MG63 (cell line): Measurements from ENCODE around the gene PPM1F. TPM values are rescaled to one million over a fixed set of nuclear protein-coding genes. Genes with fewer than 3 reads are reported as not detected.
"Not testable (repeated sequence)": the region's sequence is repeated elsewhere in the genome, so short reads cannot be mapped to it uniquely, and the experiment has no call there.

Source experiments
- DNase-seq: peaks from one replicate; pipeline ENCODE4 v3.0.0-alpha.2; 2020
- H3K27me3 ChIP-seq: fragments of 250-450 bp; sonication (Bioruptor Pico); 2 replicates; pipeline ENCODE4 v1.5.1; 2020; ENCODE audit warnings: mild to moderate bottlenecking, moderate library complexity
- H3K36me3 ChIP-seq: fragments of 250-450 bp; sonication (Bioruptor Pico); 2 replicates; pipeline ENCODE4 v1.5.1; 2020; ENCODE audit warnings: mild to moderate bottlenecking, moderate library complexity
- H3K4me3 ChIP-seq: fragments of 250-450 bp; sonication (Bioruptor Pico); 2 replicates; pipeline ENCODE4 v1.5.1; 2020; ENCODE audit warnings: mild to moderate bottlenecking, moderate library complexity
- H3K9me3 ChIP-seq: fragments of 250-450 bp; sonication (Bioruptor Pico); 2 replicates; pipeline ENCODE4 v1.5.1; 2020; ENCODE audit warnings: mild to moderate bottlenecking, moderate library complexity
- total RNA-seq: library from RNA; depleted of rRNA; stranded (reverse); fragments of >200 nt; shearing (Covaris generic); gene quantifications from 2 replicates; pipeline ENCODE4 v1.2.3, GENCODE V29; 2014; ENCODE audit warnings: low replicate concordance

PPM1F gene
- total RNA-seq, 1 experiment from 2014 or later, result 45.5 TPM

DNA sequence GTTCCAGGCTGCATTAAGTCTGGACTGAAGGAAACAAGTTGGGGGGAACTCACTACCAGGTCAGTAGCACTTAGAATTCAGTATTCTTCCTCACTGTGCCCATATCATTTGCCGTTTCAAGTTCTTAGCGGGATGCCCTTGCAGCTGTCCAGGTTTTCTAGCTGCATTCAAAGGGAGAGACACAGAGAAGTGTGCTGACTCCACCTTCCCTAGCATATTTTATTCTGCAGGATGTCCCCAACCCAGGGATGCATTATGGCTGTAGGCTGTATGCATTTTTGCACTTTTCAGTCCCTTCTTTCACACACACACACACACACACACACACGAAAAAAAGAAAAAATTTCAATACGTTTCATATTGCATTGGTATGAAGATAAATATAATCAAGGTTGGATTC is 49.4 kb downstream of the PPM1F start:
- Histone ChIP-seq H3K9me3 (no peaks in the 10 kb centered on the region), H3K4me3 (no peak overlapping the region), H3K36me3 (no peaks in the 10 kb centered on the region), H3K27me3 (no peaks in the 10 kb centered on the region)
- no peak for DNase-seq

DNA sequence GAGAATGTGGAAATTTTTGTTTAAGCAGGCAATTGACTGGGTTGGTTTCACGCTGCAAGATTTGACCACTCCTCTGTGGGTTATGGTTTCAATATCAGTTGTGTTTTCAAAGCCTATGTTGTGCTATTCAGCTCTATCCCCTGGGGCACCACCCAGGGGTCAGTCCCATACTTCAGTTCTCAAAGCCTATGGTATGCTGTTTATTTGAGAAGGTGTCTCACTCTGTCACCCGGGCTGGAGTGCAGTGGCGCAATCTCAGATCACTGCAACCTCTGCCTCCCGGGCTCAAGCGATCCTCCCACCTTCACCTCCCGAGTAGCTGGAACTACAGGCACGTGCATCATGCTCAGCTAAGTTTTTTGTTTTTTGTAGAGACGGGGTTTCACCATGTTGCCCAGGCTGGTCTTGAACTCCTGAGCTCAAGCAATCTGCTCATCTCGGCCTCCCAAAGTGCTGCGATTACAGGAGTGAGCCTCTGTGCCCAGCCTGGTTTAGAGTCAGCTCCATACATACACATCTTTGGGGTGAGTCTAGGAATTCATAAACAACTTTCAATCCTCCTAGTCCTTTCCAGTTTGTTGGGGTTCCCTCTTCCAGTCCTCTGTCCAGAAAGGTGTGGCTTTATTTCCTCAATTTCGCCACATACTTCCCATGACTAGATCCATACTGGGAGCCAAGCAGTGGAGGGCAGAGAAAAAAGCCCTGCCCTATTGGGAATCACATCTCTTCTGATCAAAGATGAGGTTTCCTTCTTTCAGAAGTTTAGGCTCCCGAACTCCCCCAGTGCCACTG is 50.2 kb downstream of the PPM1F start:
- H3K4me3 ChIP-seq, result no peak overlapping the region
- no peaks in the 10 kb centered on the region for H3K36me3 ChIP-seq

DNA sequence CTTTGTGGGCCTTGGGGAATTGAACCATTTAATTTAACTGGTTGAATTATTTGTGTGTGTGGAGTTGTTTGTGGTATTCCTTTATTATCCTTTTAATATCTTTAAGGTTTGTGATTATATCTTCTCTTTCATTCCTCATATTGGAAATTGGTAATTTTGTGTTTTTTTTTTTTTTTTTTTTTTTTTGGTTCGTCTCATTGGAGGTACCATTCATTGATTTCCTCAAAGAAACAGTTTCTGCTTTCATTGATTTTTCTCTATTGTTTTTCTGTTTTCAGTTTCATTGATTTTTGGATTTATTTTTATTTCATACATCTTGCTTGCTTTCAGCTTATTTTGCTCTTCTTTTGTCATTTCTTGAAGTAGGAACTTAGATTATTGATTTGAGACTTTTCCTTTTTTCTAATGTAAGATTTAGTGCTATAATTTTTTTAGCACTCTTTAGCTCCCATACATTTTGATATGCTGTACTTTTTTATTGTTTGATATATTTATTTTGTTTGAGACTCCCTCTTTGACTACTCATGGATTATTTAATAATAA is 54.2 kb downstream of the PPM1F start:
- Histone ChIP-seq H3K36me3 (no peaks in the 10 kb centered on the region), H3K4me3 (no peak overlapping the region), H3K9me3 (no peaks in the 10 kb centered on the region), H3K27me3 (no peaks in the 10 kb centered on the region)
- DNase-seq, result no peak

More for the DNA sequence above, 50.2 kb downstream of the PPM1F start:
- H3K9me3 ChIP-seq, result no peaks in the 10 kb centered on the region
- no peak for DNase-seq
- no peaks in the 10 kb centered on the region for H3K27me3 ChIP-seq

DNA sequence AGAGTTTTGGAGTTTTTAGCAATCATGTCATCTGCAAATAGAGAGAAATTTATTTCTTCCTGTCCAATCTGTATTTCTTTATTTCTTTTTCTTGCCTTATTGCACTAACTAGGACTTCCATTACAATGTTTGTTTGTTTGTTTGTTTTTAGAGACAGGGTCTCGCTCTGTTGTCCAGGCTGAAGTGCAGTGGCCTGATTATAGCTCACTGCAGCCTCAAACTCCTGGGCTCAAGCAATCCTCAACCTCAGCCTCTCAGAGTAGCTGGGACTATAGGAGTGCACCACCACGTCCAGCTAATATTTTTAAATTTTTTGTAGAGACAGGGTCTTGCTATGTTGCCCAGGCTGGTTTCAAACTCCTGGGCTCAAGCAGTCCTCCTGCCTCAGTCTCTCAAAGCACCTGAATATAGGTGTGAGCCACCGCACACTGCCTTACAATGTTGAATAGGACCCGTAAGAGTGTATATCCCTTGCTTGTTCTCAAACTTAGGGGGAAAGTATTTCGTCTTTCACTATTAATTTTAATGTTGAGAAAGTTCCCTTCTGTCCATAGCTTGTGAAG is 55.6 kb downstream of the PPM1F start:
- Histone ChIP-seq H3K4me3 (no peak overlapping the region), H3K9me3 (no peaks in the 10 kb centered on the region), H3K36me3 (no peaks in the 10 kb centered on the region), H3K27me3 (no peaks in the 10 kb centered on the region)
- no peak for DNase-seq

DNA sequence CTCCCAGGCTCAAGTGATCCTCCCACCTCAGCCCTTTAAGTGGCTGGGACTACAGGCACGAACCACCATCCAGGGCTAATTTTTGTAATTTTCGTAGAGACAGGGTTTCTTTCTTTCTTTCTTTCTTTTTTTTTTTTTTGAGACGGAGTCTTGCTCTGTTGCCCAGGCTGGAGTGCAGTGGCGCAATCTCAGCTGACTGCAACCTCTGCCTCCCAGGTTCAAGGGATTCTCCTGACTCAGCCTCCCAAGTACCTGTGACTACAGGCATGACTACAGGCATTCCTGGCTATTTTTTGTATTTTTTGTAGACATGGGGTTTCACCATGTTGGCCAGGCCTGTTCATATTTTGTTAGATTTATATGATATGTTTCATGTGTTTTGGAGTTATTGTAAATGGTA is 56.4 kb downstream of the PPM1F start:
- H3K36me3 ChIP-seq, H3K4me3 ChIP-seq, H3K27me3 ChIP-seq, H3K9me3 ChIP-seq, DNase-seq: not testable (repeated sequence)

DNA sequence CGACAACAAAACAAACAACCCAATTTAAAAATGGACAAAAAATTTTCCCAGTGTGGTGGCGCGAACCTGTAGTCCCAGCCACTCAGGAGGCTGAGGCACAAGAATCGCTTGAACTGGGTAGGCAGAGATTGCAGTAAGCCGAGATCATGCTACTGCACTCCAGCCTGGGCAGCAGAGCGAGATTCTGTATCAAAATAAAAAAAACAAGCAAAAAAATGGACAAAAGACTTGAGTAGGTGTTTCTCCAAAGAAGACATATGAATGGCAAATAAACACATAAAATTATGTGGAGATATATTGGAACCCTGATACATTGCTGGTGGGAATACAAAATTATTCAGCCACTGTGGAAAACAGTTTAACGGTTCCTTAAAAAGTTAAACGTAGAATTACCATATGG is 57.8 kb downstream of the PPM1F start:
- H3K27me3 ChIP-seq, result no peaks in the 10 kb centered on the region
- no peaks in the 10 kb centered on the region for H3K36me3 ChIP-seq
- DNase-seq, result no peak

DNA sequence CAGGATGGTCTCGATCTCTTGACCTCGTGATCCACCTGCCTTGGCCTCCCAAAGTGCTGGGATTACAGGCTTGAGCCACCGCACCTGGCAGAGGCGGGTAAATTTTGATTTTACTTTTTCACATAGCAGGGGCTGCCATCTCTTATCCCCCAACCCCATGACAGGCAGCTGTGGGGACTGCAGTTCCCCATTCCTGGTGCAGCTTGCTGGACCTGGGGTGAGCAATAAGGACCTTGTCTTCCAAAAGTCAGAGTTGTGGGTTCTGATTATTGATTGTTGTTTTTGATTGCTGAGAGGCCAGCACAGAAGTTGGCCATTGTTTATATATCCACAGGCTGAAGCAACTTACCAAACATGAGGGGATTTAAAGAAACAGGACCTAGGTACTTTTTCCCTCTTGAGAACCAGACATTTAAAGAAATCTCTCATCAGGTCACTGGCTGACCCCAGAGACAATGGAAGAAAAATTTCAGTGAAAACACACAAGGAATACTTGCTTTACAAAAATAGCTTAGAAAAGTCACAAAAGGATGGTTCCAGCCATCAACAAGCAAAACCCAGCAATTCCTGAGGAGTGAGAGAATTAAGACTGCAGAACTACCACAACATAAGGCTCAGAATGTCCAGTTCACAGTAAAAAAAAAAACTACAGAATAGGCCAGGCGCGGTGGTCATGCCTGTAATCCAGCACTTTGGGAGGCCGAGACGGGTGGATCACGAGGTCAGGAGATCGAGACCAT is 63.2 kb downstream of the PPM1F start:
- Histone ChIP-seq H3K4me3 (no peak overlapping the region), H3K9me3 (peaks cover 3% of the 10 kb centered on the region; the same call in 1 of the 2 replicates), H3K36me3 (no peaks in the 10 kb centered on the region), H3K27me3 (no peaks in the 10 kb centered on the region)
- DNase-seq, result no peak

More for the DNA sequence above, 57.8 kb downstream of the PPM1F start:
- Histone ChIP-seq H3K9me3 (peaks cover 3% of the 10 kb centered on the region; the same call in 1 of the 2 replicates), H3K4me3 (no peak overlapping the region)

DNA sequence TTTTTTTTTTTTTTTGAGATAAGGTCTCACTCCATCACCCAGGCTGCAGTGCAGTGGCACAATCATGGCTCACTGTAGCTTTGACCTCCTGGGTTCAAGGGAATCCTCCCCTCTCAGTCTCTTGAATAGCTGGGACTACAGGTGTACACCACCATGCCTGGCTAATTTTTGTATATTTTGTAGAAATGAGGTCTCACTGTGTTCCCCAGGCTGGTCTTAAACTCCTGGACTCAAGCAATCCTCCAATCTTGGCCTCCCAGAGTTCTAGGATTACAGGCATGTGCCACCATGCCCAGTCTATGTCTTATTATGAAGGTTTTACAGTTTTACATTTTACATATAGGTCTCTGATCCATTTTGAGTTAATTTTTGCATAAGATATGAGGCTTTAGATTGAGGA is 64.8 kb downstream of the PPM1F start:
- H3K36me3 ChIP-seq, result no peaks in the 10 kb centered on the region
- DNase-seq, result no peak
- H3K9me3 ChIP-seq, result peaks cover 3% of the 10 kb centered on the region; the same call in 1 of the 2 replicates
- H3K4me3 ChIP-seq, result no peak overlapping the region
- no peaks in the 10 kb centered on the region for H3K27me3 ChIP-seq

DNA sequence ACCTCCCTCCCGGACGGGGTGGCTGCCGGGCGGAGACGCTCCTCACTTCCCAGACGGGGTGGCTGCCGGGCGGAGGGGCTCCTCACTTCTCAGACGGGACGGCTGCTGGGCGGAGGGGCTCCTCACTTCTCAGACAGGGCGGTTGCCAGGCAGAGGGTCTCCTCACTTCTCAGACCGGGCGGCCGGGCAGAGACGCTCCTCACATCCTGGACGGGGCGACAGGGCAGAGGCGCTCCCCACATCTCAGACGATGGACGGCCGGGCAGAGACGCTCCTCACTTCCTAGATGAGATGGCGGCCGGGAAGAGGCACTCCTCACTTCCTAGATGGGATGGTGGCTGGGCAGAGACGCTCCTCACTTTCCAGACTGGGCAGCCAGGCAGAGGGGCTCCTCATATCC is 68.7 kb downstream of the PPM1F start:
- not testable (repeated sequence) for DNase-seq, H3K36me3 ChIP-seq, H3K4me3 ChIP-seq, H3K9me3 ChIP-seq, H3K27me3 ChIP-seq

DNA sequence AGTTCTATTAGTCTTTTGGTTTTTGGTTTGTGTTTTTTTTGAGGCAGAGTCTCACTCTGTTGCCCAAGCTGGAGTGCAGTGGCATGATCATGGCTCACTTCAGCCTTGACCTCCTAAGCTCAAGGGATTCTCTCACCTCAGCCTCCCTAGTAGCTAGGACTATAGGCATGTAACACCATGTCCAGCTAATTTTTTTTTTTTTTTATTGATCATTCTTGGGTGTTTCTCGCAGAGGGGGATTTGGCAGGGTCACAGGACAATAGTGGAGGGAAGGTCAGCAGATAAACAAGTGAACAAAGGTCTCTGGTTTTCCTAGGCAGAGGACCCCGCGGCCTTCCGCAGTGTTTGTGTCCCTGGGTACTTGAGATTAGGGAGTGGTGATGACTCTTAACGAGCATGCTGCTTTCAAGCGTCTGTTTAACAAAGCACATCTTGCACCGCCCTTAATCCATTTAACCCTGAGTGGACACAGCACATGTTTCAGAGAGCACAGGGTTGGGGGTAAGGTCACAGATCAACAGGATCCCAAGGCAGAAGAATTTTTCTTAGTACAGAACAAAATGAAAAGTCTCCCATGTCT is 69.8 kb downstream of the PPM1F start:
- not testable (repeated sequence) for DNase-seq, H3K9me3 ChIP-seq

DNA sequence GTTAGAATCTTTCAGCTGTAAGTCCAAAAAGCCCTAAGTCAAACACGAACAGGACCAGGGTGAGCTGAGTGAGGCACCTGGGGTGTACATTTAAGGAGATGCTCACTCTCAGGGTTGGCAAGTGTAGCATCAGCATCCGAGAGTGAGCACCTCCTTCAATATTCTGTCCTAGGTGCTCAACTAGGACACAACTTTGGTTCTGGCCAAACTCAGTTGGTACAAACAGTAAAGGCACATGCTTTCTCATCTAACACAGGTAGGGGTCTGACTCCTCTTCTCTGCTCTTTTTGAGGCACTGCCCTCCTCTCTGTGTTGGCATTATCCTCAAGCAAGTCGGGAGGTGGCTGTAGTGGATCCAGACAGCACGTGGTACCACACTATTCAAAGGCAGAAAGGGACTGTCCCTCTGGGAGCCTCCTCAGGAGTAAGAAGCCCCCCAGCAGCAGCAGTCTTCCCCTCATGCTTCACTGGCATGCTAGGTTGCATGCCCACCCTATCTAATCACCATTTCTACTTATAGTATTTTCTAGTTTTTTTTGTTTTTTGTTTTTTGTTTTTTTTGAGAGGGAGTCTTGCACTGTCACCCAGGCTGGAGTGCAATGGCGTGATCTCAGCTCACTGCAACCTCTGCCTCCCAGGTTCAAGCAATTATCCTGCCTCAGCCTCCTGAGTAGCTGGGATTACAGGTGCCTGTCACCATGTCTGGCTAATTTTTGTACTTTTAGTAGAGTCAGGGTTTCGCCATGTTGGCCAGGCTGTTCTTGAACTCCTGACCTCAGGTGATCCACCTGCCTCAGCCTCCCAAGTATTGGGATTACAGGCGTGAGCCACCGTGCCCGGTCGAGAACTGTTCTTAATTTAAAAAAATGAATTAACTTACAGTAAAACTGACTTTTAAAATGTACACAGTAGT is 70.6 kb downstream of the PPM1F start:
- no peak for DNase-seq
- Histone ChIP-seq H3K9me3 (no peaks in the 10 kb centered on the region), H3K4me3 (no peak overlapping the region)

More for the DNA sequence above, 69.8 kb downstream of the PPM1F start:
- H3K36me3 ChIP-seq, H3K27me3 ChIP-seq, H3K4me3 ChIP-seq: not testable (repeated sequence)

DNA sequence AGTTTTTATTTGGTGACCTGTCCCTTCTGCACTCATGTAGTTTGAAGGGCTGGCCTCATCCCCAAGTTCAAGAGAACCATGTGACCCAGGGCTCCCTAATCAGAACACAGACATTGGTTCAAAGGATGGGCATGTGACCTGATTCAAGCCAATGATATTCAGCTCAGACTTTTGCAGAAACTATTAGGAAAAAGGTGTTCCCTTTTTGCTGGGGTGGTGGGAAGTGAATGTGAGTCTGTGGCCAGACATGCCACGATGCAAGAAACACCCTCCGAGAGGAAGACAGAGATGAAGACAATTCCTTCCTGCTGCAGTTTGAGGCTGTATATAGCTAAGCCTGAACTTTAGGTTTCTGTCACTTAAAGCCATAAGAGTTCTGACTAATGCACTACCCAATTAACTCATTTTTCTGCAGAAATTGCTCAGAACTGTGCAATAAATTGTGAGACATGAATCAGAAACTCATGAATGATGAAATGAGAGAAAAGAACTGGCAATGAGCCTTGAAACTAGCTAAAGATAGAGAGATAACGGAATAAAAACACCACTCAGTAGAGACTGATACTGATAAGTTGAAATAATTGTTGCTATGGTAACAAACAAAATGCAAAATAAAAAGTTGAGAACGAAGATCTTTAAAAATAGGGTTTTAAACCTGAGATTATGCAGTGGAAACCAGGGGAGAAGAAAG is 76.0 kb downstream of the PPM1F start:
- DNase-seq, result no peak
- Histone ChIP-seq H3K4me3 (no peak overlapping the region), H3K9me3 (no peaks in the 10 kb centered on the region)

More for the DNA sequence above, 70.6 kb downstream of the PPM1F start:
- Histone ChIP-seq H3K36me3 (no peaks in the 10 kb centered on the region), H3K27me3 (no peaks in the 10 kb centered on the region)

DNA sequence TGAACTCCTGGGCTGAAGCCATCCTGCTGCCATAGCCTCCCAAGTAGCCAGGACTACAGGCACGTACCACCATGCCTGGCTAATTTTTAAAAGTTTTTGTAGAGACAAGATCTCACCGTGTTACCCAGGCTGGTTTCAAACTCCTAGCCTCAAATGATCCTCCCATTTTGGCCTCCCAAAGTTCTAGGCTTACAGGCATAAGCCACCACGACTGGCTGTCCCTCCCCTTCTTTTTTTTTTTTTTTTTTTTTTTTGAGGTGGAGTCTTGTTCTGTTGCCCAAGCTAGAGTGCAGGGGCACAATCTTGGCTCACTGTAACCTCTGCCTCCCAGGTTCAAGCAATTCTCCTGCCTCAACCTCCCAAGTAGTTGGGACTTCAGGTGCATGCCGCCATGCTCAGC is 77.7 kb downstream of the PPM1F start:
- H3K9me3 ChIP-seq, H3K36me3 ChIP-seq, DNase-seq, H3K4me3 ChIP-seq, H3K27me3 ChIP-seq: not testable (repeated sequence)

More for the DNA sequence above, 76.0 kb downstream of the PPM1F start:
- Histone ChIP-seq H3K36me3 (no peaks in the 10 kb centered on the region), H3K27me3 (no peaks in the 10 kb centered on the region)

DNA sequence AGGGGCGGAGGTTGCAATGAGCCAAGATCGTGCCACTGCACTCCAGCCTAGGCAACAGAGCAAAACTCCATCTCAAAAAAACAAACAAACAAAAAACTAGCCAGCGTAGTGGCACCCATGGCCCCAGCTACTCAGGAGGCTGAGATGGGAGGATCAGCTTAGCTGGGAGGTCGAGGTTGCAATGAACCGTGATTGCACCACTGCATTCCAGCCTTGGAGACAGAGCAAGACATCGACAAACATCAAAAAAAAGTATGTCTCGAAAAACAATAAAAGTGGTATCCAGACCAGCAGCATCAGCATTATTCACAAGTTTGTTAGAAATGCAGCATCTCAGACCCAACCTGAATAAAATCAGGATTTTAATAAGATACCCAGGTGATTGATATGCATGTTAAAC is 79.0 kb downstream of the PPM1F start:
- Histone ChIP-seq H3K9me3 (no peaks in the 10 kb centered on the region), H3K4me3 (no peak overlapping the region), H3K36me3 (no peaks in the 10 kb centered on the region), H3K27me3 (no peaks in the 10 kb centered on the region)
- no peak for DNase-seq

DNA sequence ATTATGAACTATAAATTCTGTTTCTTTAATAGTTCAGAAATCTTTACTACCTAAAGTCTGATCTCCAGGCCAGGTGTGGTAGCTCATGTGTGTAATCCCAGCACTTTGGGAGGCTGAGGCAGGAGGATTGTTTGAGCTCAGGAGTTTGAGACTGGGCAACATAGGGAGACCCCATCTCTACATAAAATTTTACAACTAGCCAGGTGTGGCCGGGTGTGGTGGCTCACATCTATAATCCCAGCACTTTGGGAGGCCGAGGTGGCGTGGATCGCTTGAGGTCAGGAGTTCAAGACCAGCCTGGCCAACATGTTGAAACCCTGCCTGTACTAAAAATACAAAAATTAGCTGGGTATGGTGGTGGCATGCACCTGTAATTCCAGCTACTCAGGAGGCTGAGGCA is 79.9 kb downstream of the PPM1F start:
- DNase-seq, H3K36me3 ChIP-seq, H3K9me3 ChIP-seq, H3K27me3 ChIP-seq, H3K4me3 ChIP-seq: not testable (repeated sequence)
